Measurements from ENCODE around the gene NMU. TPM values are rescaled to one million over a fixed set of nuclear protein-coding genes. Genes with fewer than 3 reads are reported as not detected.
A peak's percentile ranks its signal among the peaks of the same experiment; 100 is the strongest.

NMU gene
- total RNA-seq, 1 experiment from 2014 or later = 28.5 TPM

DNA sequence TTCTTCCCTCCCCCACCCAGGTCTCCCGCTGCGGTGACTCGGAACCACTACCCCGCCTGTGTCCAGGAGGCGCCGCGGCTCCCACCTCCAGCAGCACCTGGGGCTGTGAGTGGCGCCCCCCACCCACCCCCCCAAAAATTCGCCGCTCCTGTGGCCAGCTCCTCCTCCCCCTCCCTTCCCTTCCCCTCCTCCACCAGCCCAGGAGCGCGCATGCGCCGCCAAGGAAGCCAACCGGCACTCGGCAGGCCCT lies 89.7 kb downstream of the NMU start:
- Histone ChIP-seq H3K27me3 (ENCODE audit: low read length) (no peaks in the 10 kb centered on the region), H3K9me3 (ENCODE audit: low read length) (no peaks in the 10 kb centered on the region), H3K4me1 (ENCODE audit: insufficient read depth, low read length) (peaks cover 58% of the 10 kb centered on the region), H4K20me1 (ENCODE audit: low read length) (no peaks in the 10 kb centered on the region), H3K9ac (ENCODE audit: low read length) (peak overlapping the region; percentile 88), H3K9me2 (replicated peaks; ENCODE audit: low read length) (no peaks in the 10 kb centered on the region), H2AFZ (ENCODE audit: low read length) (peak overlapping the region; percentile 87), H3K4me2 (ENCODE audit: low read length) (peak overlapping the region; percentile 94), H3K27ac (ENCODE audit: low read length) (peak overlapping the region; percentile 85), H3K79me2 (ENCODE audit: low read length) (peaks cover 59% of the 10 kb centered on the region), H3K4me3 (ENCODE audit: low read length) (peak overlapping the region; percentile 86), H3K36me3 (ENCODE audit: low read depth, low read length) (no peaks in the 10 kb centered on the region), H3F3A (ENCODE audit: low read length, unreplicated experiment) (peaks cover 11% of the 10 kb centered on the region)
- no peak for TF ChIP-seq EZH2phosphoT487 (IDR thresholded peaks at IDR 0.05; ENCODE audit: borderline replicate concordance, low read length)
- BruUV-seq (replicated peaks) = no TSS peak
- ATAC-seq = peak; percentile 31
- intact Hi-C loops (cut with micrococcal nuclease) = no loop called here
- DNase-seq = no peak
- ChIA-PET POLR2A (ENCODE audit: unreplicated experiment) (interaction anchor here (0.8 kb wide), 1 partner anchor 151 kb away, joined by 8 read pairs; the partner anchor contains the start of gene TMEM165), CTCF (interaction anchor here (0.6 kb wide), 1 partner anchor 192 kb away, joined by 8 read pairs; no protein-coding TSS in a partner anchor)

DNA sequence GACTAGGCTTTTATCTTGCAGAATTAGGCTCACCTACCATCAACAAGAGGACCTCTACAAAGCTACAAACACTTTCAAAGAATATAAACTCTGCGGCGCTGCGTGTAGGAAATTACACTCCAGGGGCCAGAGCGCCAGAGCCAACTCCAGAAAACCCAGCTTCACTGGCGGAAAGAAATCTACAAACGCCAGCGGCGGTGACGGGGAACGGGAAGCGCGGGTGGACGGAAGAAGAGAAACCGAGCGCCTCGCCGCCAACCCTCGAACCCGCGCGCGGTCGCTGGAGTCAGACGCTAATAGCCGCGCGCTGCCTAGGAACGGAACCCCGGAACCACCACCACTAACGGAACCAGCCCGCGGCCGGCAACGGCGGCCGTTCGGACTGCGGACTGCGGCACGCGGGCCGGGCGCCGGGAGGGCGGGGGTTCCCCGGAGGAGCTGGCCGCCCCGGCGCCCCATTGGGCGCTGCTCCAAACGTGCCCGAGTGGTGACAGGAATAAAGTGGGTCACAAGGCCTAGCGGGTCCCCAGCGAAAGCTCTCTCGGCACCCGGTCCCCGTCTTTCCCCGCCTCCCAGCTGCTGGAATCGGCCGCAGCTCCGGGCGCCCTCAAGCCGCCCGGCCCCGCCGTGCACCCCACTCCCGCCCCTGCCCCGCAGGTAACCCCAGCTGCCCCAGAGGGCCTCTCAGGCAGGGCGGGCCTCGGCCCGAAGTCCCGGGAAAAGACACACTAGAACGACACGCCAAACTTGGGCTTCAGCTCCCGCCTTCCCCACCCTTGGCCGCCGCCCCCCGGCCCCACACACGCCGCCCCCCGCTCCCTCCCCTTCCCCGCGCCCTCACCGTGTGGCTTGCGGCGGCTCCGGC lies 90.2 kb downstream of the NMU start:
- H2AFZ ChIP-seq (ENCODE audit: low read length) = peak overlapping the region; percentile 64
- H3K9me3 ChIP-seq (ENCODE audit: low read length) = no peaks in the 10 kb centered on the region
- intact Hi-C loops (cut with micrococcal nuclease) = loop anchor here (2.0 kb wide), 1 partner anchor 101 kb away; no protein-coding TSS in a partner anchor
- H3K9me2 ChIP-seq (replicated peaks; ENCODE audit: low read length) = no peaks in the 10 kb centered on the region
- peaks cover 53% of the 10 kb centered on the region for H3K4me1 ChIP-seq (ENCODE audit: insufficient read depth, low read length)
- DNase-seq (peak; percentile 77), ATAC-seq (peak; percentile 13)
- peak overlapping the region; percentile 85 for H3K27ac ChIP-seq (ENCODE audit: low read length)
- peak overlapping the region; percentile 94 for H3K4me2 ChIP-seq (ENCODE audit: low read length)
- peaks cover 11% of the 10 kb centered on the region for H3F3A ChIP-seq (ENCODE audit: low read length, unreplicated experiment)
- H4K20me1 ChIP-seq (ENCODE audit: low read length) = no peaks in the 10 kb centered on the region
- H3K4me3 ChIP-seq (ENCODE audit: low read length) = peak overlapping the region; percentile 86
- no peaks in the 10 kb centered on the region for H3K36me3 ChIP-seq (ENCODE audit: low read depth, low read length)
- no TSS peak for BruUV-seq (replicated peaks)
- H3K27me3 ChIP-seq (ENCODE audit: low read length) = no peaks in the 10 kb centered on the region
- ChIA-PET POLR2A (ENCODE audit: unreplicated experiment) (interaction anchor here (0.6 to 0.8 kb wide), 5 partner anchors 137 to 196 kb away, joined by 3 to 8 read pairs (median 4); partner anchors contain the start of gene TMEM165), CTCF (interaction anchor here (0.7 to 0.9 kb wide), 2 partner anchors 111 to 150 kb away, joined by 3 read pairs; partner anchors contain the start of gene TMEM165)
- H3K9ac ChIP-seq (ENCODE audit: low read length) = peak overlapping the region; percentile 88
- TF ChIP-seq EZH2phosphoT487 (IDR thresholded peaks at IDR 0.05; ENCODE audit: borderline replicate concordance, low read length) (no peak), EZH2 (IDR thresholded peaks at IDR 0.05; ENCODE audit: low read length, unreplicated experiment) (no peak)
- TF ChIP-seq, protein P1, sequence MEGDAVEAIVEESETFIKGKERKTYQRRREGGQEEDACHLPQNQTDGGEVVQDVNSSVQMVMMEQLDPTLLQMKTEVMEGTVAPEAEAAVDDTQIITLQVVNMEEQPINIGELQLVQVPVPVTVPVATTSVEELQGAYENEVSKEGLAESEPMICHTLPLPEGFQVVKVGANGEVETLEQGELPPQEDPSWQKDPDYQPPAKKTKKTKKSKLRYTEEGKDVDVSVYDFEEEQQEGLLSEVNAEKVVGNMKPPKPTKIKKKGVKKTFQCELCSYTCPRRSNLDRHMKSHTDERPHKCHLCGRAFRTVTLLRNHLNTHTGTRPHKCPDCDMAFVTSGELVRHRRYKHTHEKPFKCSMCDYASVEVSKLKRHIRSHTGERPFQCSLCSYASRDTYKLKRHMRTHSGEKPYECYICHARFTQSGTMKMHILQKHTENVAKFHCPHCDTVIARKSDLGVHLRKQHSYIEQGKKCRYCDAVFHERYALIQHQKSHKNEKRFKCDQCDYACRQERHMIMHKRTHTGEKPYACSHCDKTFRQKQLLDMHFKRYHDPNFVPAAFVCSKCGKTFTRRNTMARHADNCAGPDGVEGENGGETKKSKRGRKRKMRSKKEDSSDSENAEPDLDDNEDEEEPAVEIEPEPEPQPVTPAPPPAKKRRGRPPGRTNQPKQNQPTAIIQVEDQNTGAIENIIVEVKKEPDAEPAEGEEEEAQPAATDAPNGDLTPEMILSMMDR (conservative IDR thresholded peaks at IDR 0.05; ENCODE audit: low read depth, low read length) = no peak
- H3K79me2 ChIP-seq (ENCODE audit: low read length) = peaks cover 65% of the 10 kb centered on the region

Other genes starting within 250 kb of the NMU start
- gene TMEM165, start 240.3 kb downstream of the NMU start, total RNA-seq (2014; rRNA removed) = 146 and 148 TPM in 2 replicates
- 36.3 and 39.7 TPM in 2 replicates for gene CLOCK, start 89.4 kb downstream of the NMU start, total RNA-seq (2014; rRNA removed)
- not detected in 2 replicates for gene PDCL2, start 44.1 kb downstream of the NMU start, total RNA-seq (2014; rRNA removed)
- gene EXOC1L, start 183.5 kb upstream of the NMU start, total RNA-seq (2014; rRNA removed) = not detected in 2 replicates
- 23.7 and 37.4 TPM in 2 replicates for gene EXOC1, start 217.3 kb upstream of the NMU start, total RNA-seq (2014; rRNA removed)